HEK293 (cell line): ENCODE measurements around the gene TMEM208.
A peak's percentile ranks its signal among the peaks of the same experiment; 100 is the strongest.

Source experiments
- CTCF ChIA-PET: fragments of 350-600 bp; formaldehyde crosslinking; extraction: SDS; loops from one replicate; lab custom pipeline; 2021; ENCODE audit warnings: antibody characterized with exemption; lab: Yijun Ruan, JAX
- POLR2A ChIA-PET: fragments of 300-600 bp; formaldehyde crosslinking; extraction: SDS; loops from one replicate; lab custom pipeline; 2020; ENCODE audit warnings: antibody characterized with exemption, inconsistent platforms; lab: Yijun Ruan, JAX
- H3K27ac ChIP-seq: fragments of 200-500 bp; sonication (Bioruptor generic); 2 replicates; pipeline ENCODE4 v1.5.1; 2014; ENCODE audit warnings: low read depth, low read length, control low read depth, inconsistent platforms; ENCODE audit errors: extremely low read depth
- H3K36me3 ChIP-seq, 2 experiments: fragments of 200-500 bp in 1 of 2; sonication (Bioruptor generic) in 1 of 2; 1 replicate in 1 of 2; 2 replicates in 1 of 2; pipeline ENCODE4 v1.5.1; 2014 to 2017; ENCODE audit warnings: inconsistent platforms in 2 of 2, low read length in 2 of 2; ENCODE audit not compliant: control insufficient read depth in 2 of 2, insufficient read depth in 1 of 2
- H3K4me1 ChIP-seq: fragments of 200-500 bp; sonication (Bioruptor generic); 2 replicates; pipeline ENCODE4 v1.5.1; 2014; ENCODE audit warnings: mild to moderate bottlenecking, low read length, inconsistent platforms; ENCODE audit not compliant: control insufficient read depth, insufficient read depth
- H3K4me3 ChIP-seq: 2 replicates; pipeline ENCODE4 v1.5.1; 2011; ENCODE audit warnings: low read depth, mild to moderate bottlenecking, control low read depth, low read length, moderate library complexity
- H3K9me3 ChIP-seq: fragments of 200-500 bp; sonication (Bioruptor generic); 2 replicates; pipeline ENCODE4 v1.5.1; 2014; ENCODE audit warnings: low read depth, low read length, inconsistent platforms; ENCODE audit not compliant: control insufficient read depth, insufficient read depth
- PATZ1 ChIP-seq: fragments of 450-650 bp; formaldehyde crosslinking; IDR thresholded peaks from 2 replicates; pipeline ENCODE4 v1.5.1; 2016; ENCODE audit warnings: missing biosample characterization, missing genetic modification characterization
- PRDM10 ChIP-seq: fragments of 450-650 bp; formaldehyde crosslinking; IDR thresholded peaks from 2 replicates; pipeline ENCODE4 v1.5.1; 2016; ENCODE audit warnings: missing biosample characterization, missing genetic modification characterization
- SP7 ChIP-seq: fragments of 450-650 bp; formaldehyde crosslinking; IDR thresholded peaks from 2 replicates; pipeline ENCODE4 v1.5.1; 2016; ENCODE audit warnings: missing biosample characterization, missing genetic modification characterization
- TCF7L2 ChIP-seq: IDR thresholded peaks from 2 replicates; pipeline ENCODE4 v1.6.1; 2011; ENCODE audit warnings: low read depth, mild to moderate bottlenecking, inconsistent platforms, low read length, moderate library complexity, borderline replicate concordance
- YY1 ChIP-seq: fragments of 450-650 bp; formaldehyde crosslinking; IDR thresholded peaks from 2 replicates; pipeline ENCODE4 v1.5.1; 2018; ENCODE audit warnings: missing biosample characterization, missing genetic modification characterization
- ZBTB20 ChIP-seq: fragments of 450-650 bp; formaldehyde crosslinking; IDR thresholded peaks from 2 replicates; pipeline ENCODE4 v1.5.1; 2016; ENCODE audit warnings: missing biosample characterization, missing genetic modification characterization
- ZBTB49 ChIP-seq: fragments of 450-650 bp; formaldehyde crosslinking; IDR thresholded peaks from 2 replicates; pipeline ENCODE4 v1.5.1; 2016; ENCODE audit warnings: missing biosample characterization, missing genetic modification characterization, low read depth
- ZEB2 ChIP-seq: fragments of 450-650 bp; formaldehyde crosslinking; IDR thresholded peaks from 2 replicates; pipeline ENCODE4 v1.5.1; 2016; ENCODE audit warnings: missing biosample characterization, missing genetic modification characterization
- ZFP69B ChIP-seq: fragments of 450-650 bp; formaldehyde crosslinking; IDR thresholded peaks from 2 replicates; pipeline ENCODE4 v1.5.1; 2016; ENCODE audit warnings: missing biosample characterization, missing genetic modification characterization
- ZNF114 ChIP-seq: fragments of 450-650 bp; formaldehyde crosslinking; IDR thresholded peaks from 2 replicates; pipeline ENCODE4 v1.5.0; 2017; ENCODE audit warnings: missing biosample characterization, missing genetic modification characterization
- ZNF184 ChIP-seq: fragments of 450-650 bp; IDR thresholded peaks from 2 replicates; pipeline ENCODE4 v1.5.1; 2018; ENCODE audit warnings: missing biosample characterization, mild to moderate bottlenecking, missing genetic modification characterization
- ZNF2 ChIP-seq: fragments of 450-650 bp; formaldehyde crosslinking; IDR thresholded peaks from 2 replicates; pipeline ENCODE4 v1.5.1; 2016; ENCODE audit warnings: missing biosample characterization, missing genetic modification characterization
- ZNF214 ChIP-seq: fragments of 450-650 bp; formaldehyde crosslinking; IDR thresholded peaks from 2 replicates; pipeline ENCODE4 v1.5.1; 2017; ENCODE audit warnings: missing biosample characterization, mild to moderate bottlenecking, missing genetic modification characterization, borderline replicate concordance
- ZNF37A ChIP-seq: fragments of 450-650 bp; IDR thresholded peaks from 2 replicates; pipeline ENCODE4 v1.5.1; 2018; ENCODE audit warnings: missing biosample characterization, missing genetic modification characterization
- ZNF398 ChIP-seq: fragments of 450-650 bp; formaldehyde crosslinking; IDR thresholded peaks from 2 replicates; pipeline ENCODE4 v1.5.1; 2017; ENCODE audit warnings: missing biosample characterization, missing genetic modification characterization
- ZNF596 ChIP-seq: fragments of 450-650 bp; IDR thresholded peaks from 2 replicates; pipeline ENCODE4 v1.5.0; 2018; ENCODE audit warnings: missing biosample characterization, mild to moderate bottlenecking, missing genetic modification characterization, moderate library complexity
- ZNF610 ChIP-seq: fragments of 450-650 bp; formaldehyde crosslinking; IDR thresholded peaks from 2 replicates; pipeline ENCODE4 v1.5.1; 2016; ENCODE audit warnings: missing biosample characterization, missing genetic modification characterization, borderline replicate concordance
- ZNF626 ChIP-seq: fragments of 450-650 bp; sonication (Bioruptor Pico); formaldehyde crosslinking; IDR thresholded peaks from 2 replicates; pipeline ENCODE4 v1.5.1; 2018; ENCODE audit warnings: missing biosample characterization, missing genetic modification characterization, inconsistent platforms
- ZNF701 ChIP-seq: fragments of 450-650 bp; formaldehyde crosslinking; IDR thresholded peaks from 2 replicates; pipeline ENCODE4 v1.5.1; 2016; ENCODE audit warnings: missing biosample characterization, missing genetic modification characterization
- ZNF777 ChIP-seq: fragments of 450-650 bp; formaldehyde crosslinking; IDR thresholded peaks from 2 replicates; pipeline ENCODE4 v1.5.1; 2017; ENCODE audit warnings: missing biosample characterization, missing genetic modification characterization, borderline replicate concordance

TMEM208 gene

GRCh38 chr16:67183627-67184452, 43.1 kb upstream of the TMEM208 start, which contains the start of gene MATCAP1 (continued):
- TF ChIP-seq PATZ1 (tag by site-specific recombination) = peak; percentile 95
- TF ChIP-seq, all 188 proteins: peak for 45

- peaks cover 0 to 19% of the 10 kb centered on the region in 2 experiments; a peak in 1 of 3 replicates for H3K36me3 ChIP-seq
- no peaks in the 10 kb centered on the region for H3K9me3 ChIP-seq
- peaks cover 9% of the 10 kb centered on the region for H3K4me1 ChIP-seq
- ChIA-PET CTCF (interaction anchor here (0.6 to 2.6 kb wide), 27 partner anchors 8 to 1190 kb away, joined by 3 to 30 read pairs (median 4); partner anchors contain the start of gene CES3), POLR2A (interaction anchor here (0.9 to 1.0 kb wide), 3 partner anchors 34 to 74 kb away, joined by 3 read pairs; partner anchors contain the start of genes B3GNT9 and FHOD1)
- no peak for TF ChIP-seq SP7
- TF ChIP-seq ZFP69B (tag by site-specific recombination) = no peak
- TF ChIP-seq ZNF626 (tag by site-specific recombination) = no peak
- 0 out of 2 replicates have a peak, but pooled peaks have one; percentile 6 for TF ChIP-seq ZNF398 (tag by site-specific recombination)
- peak; percentile 48 for TF ChIP-seq ZNF777
- no peak for TF ChIP-seq ZBTB49 (tag by site-specific recombination)
- no peak for TF ChIP-seq ZNF184 (tag by site-specific recombination)
- no peak for TF ChIP-seq YY1 (tag by site-specific recombination)
- H3K4me3 ChIP-seq = peak overlapping the region; percentile 84
- H3K27ac ChIP-seq = peak overlapping the region; percentile 88; the same call in 1 of the 2 replicates
Observed at GRCh38 chr16:67184453-67184994, 42.4 kb upstream of the TMEM208 start.

- H3K4me1 ChIP-seq = peaks cover 9% of the 10 kb centered on the region
- no peaks in the 10 kb centered on the region for H3K9me3 ChIP-seq
- ChIA-PET CTCF (interaction anchor here (0.6 to 2.6 kb wide), 27 partner anchors 8 to 343 kb away, joined by 3 to 30 read pairs (median 4); partner anchors contain the start of gene CES3), POLR2A (interaction anchor here (0.9 to 1.0 kb wide), 3 partner anchors 34 to 75 kb away, joined by 3 read pairs; partner anchors contain the start of genes B3GNT9 and FHOD1)
- H3K27ac ChIP-seq = no peak overlapping the region
- H3K36me3 ChIP-seq = peaks cover 0 to 13% of the 10 kb centered on the region in 2 experiments; a peak in 1 of 3 replicates
- H3K4me3 ChIP-seq = no peak overlapping the region
- TF ChIP-seq ZNF701 (tag by site-specific recombination) (no peak), PRDM10 (tag by site-specific recombination) (no peak), ZNF610 (tag by site-specific recombination) (no peak), ZNF596 (tag by site-specific recombination) (no peak), TCF7L2 (no peak), ZBTB20 (tag by site-specific recombination) (no peak), ZNF214 (tag by site-specific recombination) (no peak), ZEB2 (no peak), ZNF2 (tag by site-specific recombination) (no peak), ZNF37A (tag by site-specific recombination) (no peak), ZNF114 (tag by site-specific recombination) (no peak)
Observed at GRCh38 chr16:67184995-67185650, 41.8 kb upstream of the TMEM208 start.
